Effector memory CD8-positive, alpha-beta T cell (primary cell): Measurements from ENCODE around the gene SGCE.

Source experiments
- ATAC-seq: fragments of 150-1000 bp; cut with Tn5 transposase; replicated peaks from 2 replicates; pipeline ENCODE4 v1.10.0; 2021; ENCODE audit warnings: mild to moderate bottlenecking, moderate library complexity
- DNase-seq, 3 experiments: peaks; one replicate each; pipeline ENCODE4 v3.0.0; 2021
- H3K27ac Mint-ChIP-seq, 2 donors: one replicate each; pipeline ENCODE4 v1.8.0; 2022; ENCODE audit warnings: mild to moderate bottlenecking in 2 of 2, mixed read lengths in 2 of 2, moderate library complexity in 2 of 2
- H3K27me3 Mint-ChIP-seq, 2 donors: one replicate each; pipeline ENCODE4 v1.8.0; 2022; ENCODE audit warnings: mixed read lengths in 2 of 2
- H3K36me3 Mint-ChIP-seq: one replicate; pipeline ENCODE4 v1.8.0; 2022; ENCODE audit warnings: mild to moderate bottlenecking, moderate library complexity, mixed read lengths; ENCODE audit not compliant: insufficient read depth
- H3K4me1 Mint-ChIP-seq, 2 donors: one replicate each; pipeline ENCODE4 v1.8.0; 2022; ENCODE audit warnings: low read depth in 2 of 2, mixed read lengths in 2 of 2
- H3K4me3 Mint-ChIP-seq, 2 donors: one replicate each; pipeline ENCODE4 v1.8.0; 2022; ENCODE audit warnings: mild to moderate bottlenecking in 2 of 2, mixed read lengths in 2 of 2, moderate library complexity in 2 of 2
- H3K9me3 Mint-ChIP-seq, 2 donors: one replicate each; pipeline ENCODE4 v1.8.0; 2022; ENCODE audit warnings: mixed read lengths in 2 of 2

The SGCE gene

GRCh38 chr7:94671444-94672235 lies 15.7 kb upstream of the SGCE start:
- Mint-ChIP-seq H3K4me1 (peaks cover 0 to 2% of the 10 kb centered on the region in 2 donors), H3K4me3 (no peak overlapping the region), H3K27me3 (peaks cover 7 to 12% of the 10 kb centered on the region in 2 donors), H3K9me3 (no peaks in the 10 kb centered on the region), H3K36me3 (no peaks in the 10 kb centered on the region), H3K27ac (no peak overlapping the region)
- ATAC-seq (no peak), DNase-seq (no peak)

- Mint-ChIP-seq H3K27ac (no peak overlapping the region), H3K9me3 (no peaks in the 10 kb centered on the region), H3K4me1 (peaks cover 0 to 2% of the 10 kb centered on the region in 2 donors), H3K36me3 (no peaks in the 10 kb centered on the region), H3K4me3 (no peak overlapping the region), H3K27me3 (peaks cover 7 to 10% of the 10 kb centered on the region in 2 donors)
- DNase-seq (no peak), ATAC-seq (no peak)
Observed at GRCh38 chr7:94669773-94670495, 14.0 kb upstream of the SGCE start.

GRCh38 chr7:94666879-94667587 lies 11.1 kb upstream of the SGCE start:
- ATAC-seq (no peak), DNase-seq (no peak)
- Mint-ChIP-seq H3K9me3 (no peaks in the 10 kb centered on the region), H3K27ac (no peak overlapping the region), H3K36me3 (no peaks in the 10 kb centered on the region), H3K27me3 (peaks cover 7 to 10% of the 10 kb centered on the region in 2 donors), H3K4me1 (peaks cover 0 to 2% of the 10 kb centered on the region in 2 donors), H3K4me3 (no peak overlapping the region)

- DNase-seq (no peak), ATAC-seq (no peak)
- H3K4me1 Mint-ChIP-seq = peaks cover 0 to 2% of the 10 kb centered on the region in 2 donors
- no peak overlapping the region for H3K4me3 Mint-ChIP-seq
- H3K36me3 Mint-ChIP-seq = no peaks in the 10 kb centered on the region
- H3K27me3 Mint-ChIP-seq = peaks cover 7 to 10% of the 10 kb centered on the region in 2 donors
- no peak overlapping the region for H3K27ac Mint-ChIP-seq
- no peaks in the 10 kb centered on the region for H3K9me3 Mint-ChIP-seq
Observed at GRCh38 chr7:94665426-94665825, 9.5 kb upstream of the SGCE start.

- Mint-ChIP-seq H3K27ac (no peak overlapping the region), H3K9me3 (no peaks in the 10 kb centered on the region), H3K4me1 (peaks cover 0 to 2% of the 10 kb centered on the region in 2 donors), H3K36me3 (no peaks in the 10 kb centered on the region), H3K27me3 (peaks cover 7 to 8% of the 10 kb centered on the region in 2 donors), H3K4me3 (no peak overlapping the region)
- ATAC-seq (no peak), DNase-seq (no peak)
Observed at GRCh38 chr7:94664023-94664422, 8.1 kb upstream of the SGCE start.

GRCh38 chr7:94662548-94662947 lies 6.6 kb upstream of the SGCE start:
- H3K9me3 Mint-ChIP-seq = no peaks in the 10 kb centered on the region
- no peak for DNase-seq
- peaks cover 5% of the 10 kb centered on the region for H3K36me3 Mint-ChIP-seq
- H3K4me1 Mint-ChIP-seq = peaks cover 0 to 2% of the 10 kb centered on the region in 2 donors
- ATAC-seq = no peak
- H3K27me3 Mint-ChIP-seq = no peaks in the 10 kb centered on the region
- no peak overlapping the region for H3K27ac Mint-ChIP-seq
- no peak overlapping the region for H3K4me3 Mint-ChIP-seq

GRCh38 chr7:94660006-94660405 lies 4.1 kb upstream of the SGCE start:
- DNase-seq = no peak
- H3K36me3 Mint-ChIP-seq = peaks cover 5% of the 10 kb centered on the region
- ATAC-seq = no peak
- peaks cover 0 to 2% of the 10 kb centered on the region in 2 donors for H3K9me3 Mint-ChIP-seq
- peaks cover 4 to 14% of the 10 kb centered on the region in 2 donors for H3K4me1 Mint-ChIP-seq
- H3K27ac Mint-ChIP-seq = no peak overlapping the region
- no peak overlapping the region for H3K4me3 Mint-ChIP-seq
- peaks cover 6 to 8% of the 10 kb centered on the region in 2 donors for H3K27me3 Mint-ChIP-seq

GRCh38 chr7:94658826-94659225 lies 2.9 kb upstream of the SGCE start:
- peaks cover 6 to 12% of the 10 kb centered on the region in 2 donors for H3K27me3 Mint-ChIP-seq
- no peak overlapping the region for H3K27ac Mint-ChIP-seq
- H3K9me3 Mint-ChIP-seq = peaks cover 0 to 2% of the 10 kb centered on the region in 2 donors
- ATAC-seq = no peak
- DNase-seq = no peak
- no peak overlapping the region for H3K4me3 Mint-ChIP-seq
- peaks cover 5% of the 10 kb centered on the region for H3K36me3 Mint-ChIP-seq
- H3K4me1 Mint-ChIP-seq = peaks cover 4 to 14% of the 10 kb centered on the region in 2 donors

GRCh38 chr7:94657771-94658693 lies 2.1 kb upstream of the SGCE start:
- DNase-seq (peak; percentile 94 to 95 (median 94)), ATAC-seq (peak; percentile 81)
- Mint-ChIP-seq H3K9me3 (peaks cover 0 to 2% of the 10 kb centered on the region in 2 donors), H3K36me3 (peaks cover 5% of the 10 kb centered on the region), H3K27ac (no peak overlapping the region), H3K4me1 (peaks cover 4 to 14% of the 10 kb centered on the region in 2 donors), H3K27me3 (peaks cover 6 to 12% of the 10 kb centered on the region in 2 donors), H3K4me3 (peak overlapping the region; percentile 82 to 84)

- H3K4me1 Mint-ChIP-seq = peaks cover 4 to 14% of the 10 kb centered on the region in 2 donors
- peaks cover 0 to 2% of the 10 kb centered on the region in 2 donors for H3K9me3 Mint-ChIP-seq
- H3K27ac Mint-ChIP-seq = peak overlapping the region in 1 of 2 donors; percentile 38
- peaks cover 5% of the 10 kb centered on the region for H3K36me3 Mint-ChIP-seq
- ATAC-seq (no peak), DNase-seq (peak; percentile 8 to 25 (median 11))
- peaks cover 9 to 16% of the 10 kb centered on the region in 2 donors for H3K27me3 Mint-ChIP-seq
- H3K4me3 Mint-ChIP-seq = peak overlapping the region; percentile 82 to 84
Observed at GRCh38 chr7:94656925-94657731, 1.2 kb upstream of the SGCE start.

GRCh38 chr7:94656658-94656924 lies 658 bp upstream of the SGCE start:
- peaks cover 4 to 14% of the 10 kb centered on the region in 2 donors for H3K4me1 Mint-ChIP-seq
- H3K9me3 Mint-ChIP-seq = peaks cover 0 to 2% of the 10 kb centered on the region in 2 donors
- peaks cover 5% of the 10 kb centered on the region for H3K36me3 Mint-ChIP-seq
- peak overlapping the region; percentile 82 to 84 for H3K4me3 Mint-ChIP-seq
- ATAC-seq (no peak), DNase-seq (no peak)
- H3K27me3 Mint-ChIP-seq = peaks cover 14 to 22% of the 10 kb centered on the region in 2 donors
- H3K27ac Mint-ChIP-seq = peak overlapping the region in 1 of 2 donors; percentile 38
